ENCODE results near the gene GID8.

GID8 gene

GRCh38 chr20:62928246-62928939 is 9.6 kb upstream of the GID8 start:
- Histone ChIP-seq H3F3A (ENCODE audit: control insufficient read depth, insufficient read depth) (peaks cover 22% of the 10 kb centered on the region), H3K79me2 (ENCODE audit: control insufficient read depth, low read length) (peaks cover 99% of the 10 kb centered on the region), H3K27me3 (ENCODE audit: control insufficient read depth, low read length) (no peaks in the 10 kb centered on the region), H3K4me1 (ENCODE audit: control insufficient read depth, low read length) (peaks cover 80% of the 10 kb centered on the region), H3K36me3 (ENCODE audit: control insufficient read depth, low read length) (peaks cover 40% of the 10 kb centered on the region), H4K20me1 (ENCODE audit: control insufficient read depth, insufficient read depth, low read depth, low read length) (peaks cover 20% of the 10 kb centered on the region), H3K27ac (ENCODE audit: low read depth, low read length) (peak overlapping the region; percentile 61), H3K4me3 (ENCODE audit: low read length) (peak overlapping the region; percentile 88), H3K9me2 (replicated peaks; ENCODE audit: control insufficient read depth, low read length) (no peaks in the 10 kb centered on the region), H3K4me2 (ENCODE audit: low read length) (peak overlapping the region; percentile 98), H3K9me3 (ENCODE audit: control insufficient read depth, insufficient read depth, low read length) (no peaks in the 10 kb centered on the region)
- TF ChIP-seq EZH2phosphoT487 (IDR thresholded peaks at IDR 0.05; ENCODE audit: borderline replicate concordance, low read length): no peak
- TF ChIP-seq, protein P1, sequence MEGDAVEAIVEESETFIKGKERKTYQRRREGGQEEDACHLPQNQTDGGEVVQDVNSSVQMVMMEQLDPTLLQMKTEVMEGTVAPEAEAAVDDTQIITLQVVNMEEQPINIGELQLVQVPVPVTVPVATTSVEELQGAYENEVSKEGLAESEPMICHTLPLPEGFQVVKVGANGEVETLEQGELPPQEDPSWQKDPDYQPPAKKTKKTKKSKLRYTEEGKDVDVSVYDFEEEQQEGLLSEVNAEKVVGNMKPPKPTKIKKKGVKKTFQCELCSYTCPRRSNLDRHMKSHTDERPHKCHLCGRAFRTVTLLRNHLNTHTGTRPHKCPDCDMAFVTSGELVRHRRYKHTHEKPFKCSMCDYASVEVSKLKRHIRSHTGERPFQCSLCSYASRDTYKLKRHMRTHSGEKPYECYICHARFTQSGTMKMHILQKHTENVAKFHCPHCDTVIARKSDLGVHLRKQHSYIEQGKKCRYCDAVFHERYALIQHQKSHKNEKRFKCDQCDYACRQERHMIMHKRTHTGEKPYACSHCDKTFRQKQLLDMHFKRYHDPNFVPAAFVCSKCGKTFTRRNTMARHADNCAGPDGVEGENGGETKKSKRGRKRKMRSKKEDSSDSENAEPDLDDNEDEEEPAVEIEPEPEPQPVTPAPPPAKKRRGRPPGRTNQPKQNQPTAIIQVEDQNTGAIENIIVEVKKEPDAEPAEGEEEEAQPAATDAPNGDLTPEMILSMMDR (IDR thresholded peaks at IDR 0.05; ENCODE audit: low read depth, low read length, poor library complexity, severe bottlenecking): no peak

GRCh38 chr20:62929051-62929538 is 8.9 kb upstream of the GID8 start:
- Histone ChIP-seq H4K20me1 (ENCODE audit: control insufficient read depth, insufficient read depth, low read depth, low read length) (peaks cover 15% of the 10 kb centered on the region; the same call in 1 of the 2 replicates), H3K9me3 (ENCODE audit: control insufficient read depth, insufficient read depth, low read length) (no peaks in the 10 kb centered on the region), H3K36me3 (ENCODE audit: control insufficient read depth, low read length) (peaks cover 44% of the 10 kb centered on the region), H3K79me2 (ENCODE audit: control insufficient read depth, low read length) (peaks cover 99% of the 10 kb centered on the region), H3K27ac (ENCODE audit: low read depth, low read length) (peak overlapping the region; percentile 61), H3K4me3 (ENCODE audit: low read length) (peak overlapping the region; percentile 88), H3K27me3 (ENCODE audit: control insufficient read depth, low read length) (no peaks in the 10 kb centered on the region), H3F3A (ENCODE audit: control insufficient read depth, insufficient read depth) (peaks cover 22% of the 10 kb centered on the region), H3K4me1 (ENCODE audit: control insufficient read depth, low read length) (peaks cover 80% of the 10 kb centered on the region), H3K4me2 (ENCODE audit: low read length) (peak overlapping the region; percentile 98), H3K9me2 (replicated peaks; ENCODE audit: control insufficient read depth, low read length) (no peaks in the 10 kb centered on the region)
- TF ChIP-seq, protein P1 (IDR thresholded peaks at IDR 0.05; ENCODE audit: low read depth, low read length, poor library complexity, severe bottlenecking): no peak
- no peak for TF ChIP-seq EZH2phosphoT487 (IDR thresholded peaks at IDR 0.05; ENCODE audit: borderline replicate concordance, low read length)

DNA sequence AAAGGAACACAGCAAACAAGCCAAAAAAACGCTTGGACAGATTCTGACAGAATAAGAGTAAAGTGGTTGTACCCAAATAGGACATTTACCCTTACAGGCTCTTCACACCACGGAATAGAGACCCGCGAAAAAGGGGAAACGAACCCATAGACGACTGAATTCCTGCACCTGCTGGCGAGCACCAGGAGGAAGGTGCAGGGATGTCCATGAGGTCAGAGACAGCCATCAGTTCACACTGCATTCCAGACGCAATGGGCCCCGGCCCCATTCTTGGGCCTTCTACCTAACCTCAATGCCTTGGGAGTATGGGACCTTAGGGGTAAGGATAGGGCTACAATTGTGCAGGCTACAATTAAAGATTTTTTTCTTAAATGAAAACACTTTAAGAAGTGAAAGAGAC is 6.5 kb upstream of the GID8 start:
- H3K36me3 ChIP-seq (ENCODE audit: control insufficient read depth, low read length): peaks cover 49% of the 10 kb centered on the region
- peaks cover 22% of the 10 kb centered on the region for H3F3A ChIP-seq (ENCODE audit: control insufficient read depth, insufficient read depth)

More for the DNA sequence above, 6.5 kb upstream of the GID8 start:
- Histone ChIP-seq H3K79me2 (ENCODE audit: control insufficient read depth, low read length) (peaks cover 100% of the 10 kb centered on the region), H3K27ac (ENCODE audit: low read depth, low read length) (peak overlapping the region; percentile 16), H3K4me3 (ENCODE audit: low read length) (no peak overlapping the region), H3K9me2 (replicated peaks; ENCODE audit: control insufficient read depth, low read length) (no peaks in the 10 kb centered on the region), H4K20me1 (ENCODE audit: control insufficient read depth, insufficient read depth, low read depth, low read length) (peaks cover 13% of the 10 kb centered on the region; the same call in 1 of the 2 replicates), H3K27me3 (ENCODE audit: control insufficient read depth, low read length) (no peaks in the 10 kb centered on the region), H3K9me3 (ENCODE audit: control insufficient read depth, insufficient read depth, low read length) (no peaks in the 10 kb centered on the region), H3K4me2 (ENCODE audit: low read length) (peak overlapping the region; percentile 98), H3K4me1 (ENCODE audit: control insufficient read depth, low read length) (peaks cover 91% of the 10 kb centered on the region)
- TF ChIP-seq, protein P1 (IDR thresholded peaks at IDR 0.05; ENCODE audit: low read depth, low read length, poor library complexity, severe bottlenecking): no peak
- TF ChIP-seq EZH2phosphoT487 (IDR thresholded peaks at IDR 0.05; ENCODE audit: borderline replicate concordance, low read length): no peak
